IMR-90 (cell line): Measurements from ENCODE around the gene GNB4. TPM values are rescaled to one million over a fixed set of nuclear protein-coding genes. Genes with fewer than 3 reads are reported as not detected.

ENCODE experiments used
- ATAC-seq: fragments of 200-7000 bp; cut with Tn5 transposase; 2 replicates; pipeline ENCODE4 v1.9.1; 2020; ENCODE audit warnings: low read depth, mild to moderate bottlenecking, moderate library complexity
- BruUV-seq: library from RNA; stranded (reverse); fragments of 400-500 nt; replicated peaks from 2 replicates; lab custom pipeline; 2021; lab: Mats Ljungman, UMichigan
- CTCF ChIA-PET: fragments of 300-600 bp; formaldehyde crosslinking; extraction: SDS; loops from one replicate; lab custom pipeline; 2021; ENCODE audit warnings: antibody characterized with exemption; lab: Yijun Ruan, JAX
- POLR2A ChIA-PET: fragments of 300-600 bp; sonication (Branson Sonifier 250); formaldehyde crosslinking; loops from one replicate; lab custom pipeline; 2022; ENCODE audit warnings: antibody characterized with exemption; ENCODE audit not compliant: unreplicated experiment; lab: Charles Lee
- DNase-seq: peaks from one replicate; pipeline ENCODE4 v3.0.0; 2013
- H2AFZ ChIP-seq: replicated peaks from 2 replicates; pipeline ENCODE3; 2013; ENCODE audit warnings: low read length, mild to moderate bottlenecking; ENCODE audit not compliant: poor library complexity
- H2AK5ac ChIP-seq: 2 replicates; pipeline ENCODE4 v1.6.1; 2013; ENCODE audit warnings: low read depth, low read length, inconsistent platforms
- H2AK9ac ChIP-seq: replicated peaks from 2 replicates; pipeline ENCODE3; 2013; ENCODE audit warnings: mild to moderate bottlenecking, low read depth, low read length, moderate library complexity; ENCODE audit not compliant: poor library complexity
- H2BK120ac ChIP-seq: 2 replicates; pipeline ENCODE4 v1.6.1; 2013; ENCODE audit warnings: low read depth, low read length, inconsistent platforms
- H2BK15ac ChIP-seq: 3 replicates; pipeline ENCODE4 v1.6.1; 2013; ENCODE audit warnings: low read depth, low read length, inconsistent platforms
- H2BK20ac ChIP-seq: 2 replicates; pipeline ENCODE4 v1.6.1; 2013; ENCODE audit warnings: low read depth, mild to moderate bottlenecking, inconsistent platforms, low read length, moderate library complexity
- H2BK5ac ChIP-seq: 2 replicates; pipeline ENCODE4 v1.6.1; 2013; ENCODE audit warnings: mild to moderate bottlenecking, low read depth, low read length, inconsistent platforms; ENCODE audit not compliant: poor library complexity, severe bottlenecking
- H3K14ac ChIP-seq: replicated peaks from 2 replicates; pipeline ENCODE4 v1.6.1; 2013; ENCODE audit warnings: low read depth, low read length, inconsistent platforms
- H3K18ac ChIP-seq: 2 replicates; pipeline ENCODE4 v1.6.1; 2013; ENCODE audit warnings: low read depth, low read length, control low read depth
- H3K23ac ChIP-seq: 2 replicates; pipeline ENCODE4 v1.6.1; 2013; ENCODE audit warnings: low read depth, low read length, inconsistent platforms
- H3K27ac ChIP-seq: 2 replicates; pipeline ENCODE4 v1.5.1; 2013; ENCODE audit warnings: mild to moderate bottlenecking, control low read depth, low read length; ENCODE audit not compliant: insufficient read depth
- H3K27me3 ChIP-seq: 2 replicates; pipeline ENCODE4 v1.6.1; 2013; ENCODE audit warnings: low read length; ENCODE audit not compliant: control insufficient read depth, insufficient read depth
- H3K36me3 ChIP-seq: 2 replicates; pipeline ENCODE4 v1.6.1; 2013; ENCODE audit warnings: low read length, mixed read lengths; ENCODE audit not compliant: control insufficient read depth, insufficient read depth
- H3K4ac ChIP-seq: 2 replicates; pipeline ENCODE4 v1.6.1; 2013; ENCODE audit warnings: low read depth, low read length, inconsistent platforms
- H3K4me1 ChIP-seq: 2 replicates; pipeline ENCODE4 v1.6.1; 2013; ENCODE audit warnings: low read length, mixed read lengths; ENCODE audit not compliant: control insufficient read depth, insufficient read depth
- H3K4me2 ChIP-seq: 2 replicates; pipeline ENCODE4 v1.6.1; 2013; ENCODE audit warnings: low read depth, mild to moderate bottlenecking, control low read depth, low read length, moderate library complexity
- H3K4me3 ChIP-seq: 2 replicates; pipeline ENCODE4 v1.5.1; 2013; ENCODE audit warnings: low read depth, mild to moderate bottlenecking, control low read depth, low read length, moderate library complexity; ENCODE audit not compliant: insufficient read depth
- H3K56ac ChIP-seq: 2 replicates; pipeline ENCODE4 v1.6.1; 2013; ENCODE audit warnings: low read length, inconsistent platforms; ENCODE audit not compliant: insufficient read depth; ENCODE audit errors: extremely low read depth
- H3K79me1 ChIP-seq, 2 experiments: 2 replicates each; pipeline ENCODE4 v1.6.1; 2013; ENCODE audit warnings: low read length in 2 of 2, inconsistent platforms in 1 of 2, low read depth in 1 of 2
- H3K9ac ChIP-seq: 2 replicates; pipeline ENCODE4 v1.6.1; 2013; ENCODE audit warnings: low read depth, low read length, control low read depth
- H3K9me1 ChIP-seq: 2 replicates; pipeline ENCODE4 v1.6.1; 2013; ENCODE audit warnings: low read length, inconsistent platforms; ENCODE audit not compliant: insufficient read depth
- H3K9me3 ChIP-seq: 2 replicates; pipeline ENCODE4 v1.6.1; 2013; ENCODE audit warnings: low read length; ENCODE audit not compliant: control insufficient read depth, insufficient read depth
- H4K20me1 ChIP-seq: 2 replicates; pipeline ENCODE4 v1.6.1; 2013; ENCODE audit warnings: low read length, inconsistent platforms; ENCODE audit not compliant: insufficient read depth
- H4K5ac ChIP-seq: 2 replicates; pipeline ENCODE4 v1.6.1; 2013; ENCODE audit warnings: mild to moderate bottlenecking, low read depth, low read length, control low read depth
- H4K8ac ChIP-seq, 2 experiments: 2 replicates each; pipeline ENCODE4 v1.6.1; 2013; ENCODE audit warnings: low read depth in 2 of 2, low read length in 2 of 2, control low read depth in 1 of 2, inconsistent platforms in 1 of 2
- H4K91ac ChIP-seq: 2 replicates; pipeline ENCODE4 v1.6.1; 2013; ENCODE audit warnings: low read depth, low read length, inconsistent platforms; ENCODE audit not compliant: insufficient read depth
- MAZ ChIP-seq: IDR thresholded peaks from 2 replicates; pipeline ENCODE4 v1.6.1; 2012; ENCODE audit warnings: low read depth, mild to moderate bottlenecking, low read length, improper control_type of control experiment, moderate library complexity, borderline replicate concordance
- RCOR1 ChIP-seq: IDR thresholded peaks from 2 replicates; pipeline ENCODE4 v1.6.1; 2012; ENCODE audit warnings: mild to moderate bottlenecking, low read length, improper control_type of control experiment; ENCODE audit not compliant: insufficient replicate concordance
- RFX5 ChIP-seq: IDR thresholded peaks from 2 replicates; pipeline ENCODE4 v1.8.0; 2012; ENCODE audit warnings: low read depth, mild to moderate bottlenecking, low read length, moderate library complexity
- dilution Hi-C: fragments of 300-500 bp; cut with HindIII; formaldehyde crosslinking; loops from one replicate; pipeline ENCODE4 v1.14.3; 2018; ENCODE audit warnings: low sequenced_read_pairs; ENCODE audit not compliant: unreplicated experiment
- in situ Hi-C: fragments of 300-500 bp; cut with MboI; formaldehyde crosslinking; loops from 3 replicates; pipeline ENCODE4 v1.14.3; 2019; ENCODE audit warnings: low sequenced_read_pairs, inconsistent platforms, mixed read lengths
- intact Hi-C: fragments of 100-400 bp; cut with micrococcal nuclease; formaldehyde crosslinking; loops from 2 replicates; pipeline ENCODE4 v1.10.0; 2022
- polyA plus RNA-seq, 3 experiments: library from polyadenylated mRNA; depleted of rRNA; stranded (reverse); fragments of >200 nt; gene quantifications; 2 replicates each; pipeline ENCODE4 v1.2.3, GENCODE V29; 2012; ENCODE audit warnings: low replicate concordance in 1 of 3
- total RNA-seq: library from RNA; depleted of rRNA; stranded (reverse); fragments of >200 nt; gene quantifications from 2 replicates; pipeline ENCODE4 v1.2.3, GENCODE V29; 2012

Gene GNB4
- total and polyA plus RNA-seq, 2 of the 4 experiments (the other 2 are of a cell fraction): 22.1 to 112 TPM

DNA sequence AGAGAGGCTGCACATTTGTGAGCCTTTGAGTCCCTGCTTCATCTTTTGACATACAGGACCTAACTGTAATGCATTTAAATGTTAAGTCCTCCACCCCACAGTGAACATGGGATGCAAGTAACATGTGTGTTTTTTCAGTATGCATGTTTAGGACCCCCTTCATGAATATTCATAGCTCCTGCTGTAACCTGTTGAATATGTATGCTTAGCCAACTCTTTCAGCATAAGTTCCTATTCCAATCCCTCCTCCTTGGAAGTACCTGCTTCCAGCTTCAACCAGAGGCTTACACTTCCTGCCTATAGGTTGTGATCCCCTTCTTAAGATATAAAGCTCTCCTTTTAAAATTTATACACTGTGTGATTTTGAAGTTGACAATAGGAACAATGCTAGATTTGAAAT lies 36.9 kb upstream of the GNB4 start:
- dilution Hi-C loops (no loop called here), intact Hi-C loops (no loop called here), in situ Hi-C loops (no loop called here)
- Histone ChIP-seq H3K18ac (no peak overlapping the region), H2BK5ac (no peak overlapping the region), H2BK120ac (no peak overlapping the region), H3K9ac (no peak overlapping the region), H3K79me1 (no peaks in the 10 kb centered on the region), H3K4me1 (no peaks in the 10 kb centered on the region), H4K91ac (no peak overlapping the region), H3K9me1 (no peaks in the 10 kb centered on the region), H2AFZ (no peak overlapping the region), H3K36me3 (no peaks in the 10 kb centered on the region), H3K4me2 (no peak overlapping the region), H3K27me3 (no peaks in the 10 kb centered on the region), H3K23ac (no peak overlapping the region), H3K9me3 (peaks cover 8% of the 10 kb centered on the region; the same call in 1 of the 2 replicates), H3K4me3 (no peak overlapping the region), H4K5ac (no peak overlapping the region), H2AK9ac (no peak overlapping the region), H3K56ac (no peak overlapping the region), H3K27ac (no peak overlapping the region), H3K14ac (no peak overlapping the region), H4K20me1 (no peaks in the 10 kb centered on the region), H4K8ac (no peak overlapping the region), H3K4ac (no peak overlapping the region), H2BK20ac (no peak overlapping the region), H2BK15ac (no peak overlapping the region), H2AK5ac (no peak overlapping the region)
- ATAC-seq: no peak
- DNase-seq: no peak
- ChIA-PET POLR2A (no interaction called here), CTCF (no interaction called here)
- TF ChIP-seq MAZ (no peak), RCOR1 (no peak), RFX5 (no peak)
- no TSS peak for BruUV-seq
